Eye (tissue), 1 donor: ENCODE data around the gene AHCTF1.
"Not testable (repeated sequence)": the region's sequence is repeated elsewhere in the genome, so short reads cannot be mapped to it uniquely, and the experiment has no call there.

ENCODE experiments used
- DNase-seq: peaks from one replicate; pipeline ENCODE4 v3.0.0-alpha.2; 2015

AHCTF1 gene

GRCh38 chr1:246837418-246838117 is 94.2 kb downstream of the AHCTF1 start:
- no peak for DNase-seq

GRCh38 chr1:246836209-246836966 is 95.4 kb downstream of the AHCTF1 start:
- no peak for DNase-seq

DNA sequence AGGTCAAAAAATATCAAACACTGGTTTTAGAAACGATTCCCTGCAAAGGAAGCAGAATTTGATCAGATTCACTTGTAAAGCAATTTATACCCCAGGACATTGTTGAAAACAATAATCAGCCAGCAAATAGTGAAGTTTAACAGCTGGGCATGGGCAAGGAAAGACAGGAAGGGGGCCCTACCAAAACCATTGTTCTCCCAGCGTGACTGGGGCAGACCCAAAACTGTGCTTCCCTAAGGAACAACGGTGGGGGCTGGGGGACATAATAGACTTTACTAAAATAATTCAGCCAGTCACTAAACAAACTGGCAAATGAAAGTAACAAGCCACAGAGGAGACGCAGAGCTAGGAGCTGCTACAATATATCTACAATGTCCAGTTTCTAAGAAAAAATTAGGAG is 100.2 kb downstream of the AHCTF1 start:
- DNase-seq = no peak

- no peak for DNase-seq
Measured at GRCh38 chr1:246828818-246829217, 102.9 kb downstream of the AHCTF1 start.

- peak; percentile 29 for DNase-seq
Measured at GRCh38 chr1:246827396-246827795, 104.4 kb downstream of the AHCTF1 start.

GRCh38 chr1:246825557-246826175 is 106.1 kb downstream of the AHCTF1 start:
- DNase-seq = no peak

- DNase-seq = no peak
Measured at GRCh38 chr1:246824541-246824940, 107.2 kb downstream of the AHCTF1 start.

DNA sequence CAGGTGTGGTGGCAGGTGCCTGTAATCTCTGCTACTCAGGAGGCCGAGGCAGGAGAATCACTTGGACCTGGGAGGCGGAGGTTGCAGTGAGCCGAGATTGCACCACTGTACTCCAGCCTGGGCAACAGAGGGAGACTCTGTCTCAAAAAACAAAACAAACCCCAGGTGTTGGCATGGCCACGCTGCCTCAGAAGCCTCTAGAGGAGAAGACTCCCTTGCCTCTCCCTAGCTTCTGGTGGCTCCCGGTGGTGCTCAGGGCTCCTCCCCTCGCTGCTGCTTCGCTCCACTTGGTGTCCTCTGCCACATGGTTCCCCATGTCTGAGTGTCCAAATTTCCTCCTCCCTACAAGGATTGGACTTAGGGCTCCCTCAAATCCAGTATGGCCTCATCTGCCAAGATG is 109.6 kb downstream of the AHCTF1 start:
- DNase-seq = not testable (repeated sequence)

- DNase-seq = no peak
Measured at GRCh38 chr1:246820666-246821065, 111.1 kb downstream of the AHCTF1 start.

DNA sequence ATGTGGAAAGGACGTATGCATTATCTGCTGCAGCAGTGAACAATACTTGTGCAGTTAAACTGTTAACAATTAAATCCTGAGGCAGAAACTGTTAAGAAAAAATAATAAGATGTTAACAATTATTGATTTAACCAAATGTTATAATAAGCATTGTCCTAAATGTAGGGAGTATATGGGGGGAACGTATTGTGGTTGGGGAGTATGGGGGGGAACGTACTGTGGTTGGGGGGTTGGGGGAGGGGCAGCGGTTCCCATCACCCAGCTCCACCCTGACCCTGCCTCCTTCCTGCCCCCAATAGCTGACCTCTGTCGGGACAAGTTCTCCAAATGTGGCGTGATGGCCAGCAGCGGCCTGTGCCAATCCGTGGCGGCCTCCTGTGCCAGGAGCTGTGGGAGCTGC is 114.0 kb downstream of the AHCTF1 start:
- DNase-seq = not testable (repeated sequence)

DNA sequence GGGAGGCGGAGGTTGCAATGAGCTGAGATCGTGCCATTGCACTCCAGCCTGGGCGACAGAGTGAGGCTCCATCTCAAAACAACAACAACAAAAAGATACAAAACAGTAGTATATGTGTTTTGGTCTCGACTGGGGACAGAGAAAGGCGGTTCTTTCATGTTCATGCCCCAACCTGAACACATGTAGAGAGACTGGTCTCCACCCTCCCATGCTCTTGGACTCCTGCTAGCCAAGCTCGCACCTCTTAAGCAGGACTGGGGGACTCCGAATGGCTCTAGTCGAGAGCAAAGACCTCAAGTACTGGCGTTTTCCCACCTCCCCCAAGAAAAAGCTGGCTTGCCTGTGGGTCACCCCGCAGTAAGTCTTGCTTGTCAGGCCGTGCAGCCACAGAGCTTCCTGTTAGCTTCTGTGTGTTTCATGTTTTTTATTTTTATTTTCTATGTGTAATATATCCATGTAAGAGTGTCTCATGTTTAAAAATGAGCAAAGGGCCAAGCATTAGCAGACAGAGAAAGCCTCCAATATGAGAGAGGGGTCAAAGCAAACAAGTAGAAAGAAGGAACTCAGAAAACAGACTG is 116.0 kb downstream of the AHCTF1 start:
- DNase-seq = no peak

GRCh38 chr1:246814890-246815289 is 116.9 kb downstream of the AHCTF1 start:
- no peak for DNase-seq

DNA sequence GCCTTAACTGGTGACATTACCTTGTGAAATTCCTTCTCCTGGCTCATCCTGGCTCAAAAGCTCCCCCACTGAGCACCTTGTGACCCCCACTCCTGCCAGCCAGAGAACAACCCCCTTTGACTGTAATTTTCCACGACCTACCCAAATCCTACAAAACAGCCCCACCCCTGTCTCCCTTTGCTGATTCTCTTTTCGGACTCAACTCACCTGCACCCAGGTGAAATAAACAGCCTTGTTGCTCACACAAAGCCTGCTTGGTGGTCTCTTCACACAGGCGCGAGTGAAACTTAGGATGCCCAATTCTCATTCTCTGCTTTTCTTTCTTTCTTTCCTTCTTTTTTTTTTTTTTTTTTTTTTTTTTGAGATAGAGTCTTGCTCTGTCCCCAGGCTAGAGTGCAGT is 118.4 kb downstream of the AHCTF1 start:
- DNase-seq = not testable (repeated sequence)

DNA sequence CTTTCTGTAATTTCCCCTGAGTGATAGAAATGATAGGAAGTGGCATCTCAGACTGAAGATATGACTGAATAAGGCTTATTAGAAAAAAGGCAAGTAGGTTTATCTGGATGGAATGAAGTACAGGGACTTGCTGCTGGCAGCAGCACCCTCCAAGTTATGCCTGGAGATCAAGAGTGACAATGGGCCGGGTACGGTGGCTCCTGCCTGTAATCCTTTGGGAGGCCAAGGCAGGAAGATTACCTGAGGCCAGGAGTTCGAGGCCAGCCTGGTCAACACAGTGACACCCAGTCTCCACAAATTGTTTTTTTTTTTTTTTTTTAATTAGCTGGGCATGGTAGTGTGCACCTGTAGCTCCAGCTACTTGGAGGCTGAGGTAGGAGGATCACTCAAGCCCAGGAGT is 119.8 kb downstream of the AHCTF1 start:
- no peak for DNase-seq

- DNase-seq = no peak
Measured at GRCh38 chr1:246809473-246809872, 122.3 kb downstream of the AHCTF1 start.

GRCh38 chr1:246805135-246805716 is 126.5 kb downstream of the AHCTF1 start:
- no peak for DNase-seq

GRCh38 chr1:246803883-246804282 is 127.9 kb downstream of the AHCTF1 start:
- DNase-seq = no peak

- DNase-seq = no peak
Measured at GRCh38 chr1:246803373-246803772, 128.4 kb downstream of the AHCTF1 start.

GRCh38 chr1:246801241-246802020 is 130.3 kb downstream of the AHCTF1 start:
- peak; percentile 36 for DNase-seq

- DNase-seq = no peak
Measured at GRCh38 chr1:246800756-246801155, 131.0 kb downstream of the AHCTF1 start.

DNA sequence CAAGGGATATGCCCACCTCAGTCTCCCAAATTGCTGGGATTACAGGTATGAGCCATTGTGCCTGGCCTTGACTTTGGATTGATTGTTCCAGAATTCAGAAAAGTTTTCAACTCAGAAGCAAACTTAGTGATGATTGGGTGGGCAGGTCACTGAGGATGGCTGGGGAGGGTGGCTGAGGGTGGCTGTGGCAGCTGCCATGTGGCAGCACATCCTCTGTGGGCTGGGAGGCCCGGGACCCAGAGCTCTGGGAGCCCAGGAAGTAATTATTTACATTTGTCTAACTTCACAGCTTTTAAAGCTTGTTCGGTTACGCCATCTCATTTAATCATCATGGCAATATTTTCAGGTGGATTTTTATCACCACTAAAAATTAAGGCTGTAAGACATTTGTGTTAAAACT is 131.4 kb downstream of the AHCTF1 start:
- DNase-seq = no peak
